DOHH2 (cell line): ENCODE results near the gene VAC14.

ENCODE experiments used
- CTCF ChIP-seq: fragments of 200-600 bp; sonication (generic); IDR thresholded peaks from one replicate; pipeline ENCODE4 v1.5.1; 2014; ENCODE audit warnings: antibody characterized with exemption, mild to moderate bottlenecking, low read depth, low read length; ENCODE audit not compliant: poor library complexity, severe bottlenecking
- EZH2phosphoT487 ChIP-seq: fragments of 200-600 bp; sonication (generic); IDR thresholded peaks from 2 replicates; pipeline ENCODE4 v1.6.1; 2017; ENCODE audit warnings: borderline replicate concordance, mild to moderate bottlenecking, antibody characterized with exemption, low read length, moderate library complexity, mixed read lengths

DNA sequence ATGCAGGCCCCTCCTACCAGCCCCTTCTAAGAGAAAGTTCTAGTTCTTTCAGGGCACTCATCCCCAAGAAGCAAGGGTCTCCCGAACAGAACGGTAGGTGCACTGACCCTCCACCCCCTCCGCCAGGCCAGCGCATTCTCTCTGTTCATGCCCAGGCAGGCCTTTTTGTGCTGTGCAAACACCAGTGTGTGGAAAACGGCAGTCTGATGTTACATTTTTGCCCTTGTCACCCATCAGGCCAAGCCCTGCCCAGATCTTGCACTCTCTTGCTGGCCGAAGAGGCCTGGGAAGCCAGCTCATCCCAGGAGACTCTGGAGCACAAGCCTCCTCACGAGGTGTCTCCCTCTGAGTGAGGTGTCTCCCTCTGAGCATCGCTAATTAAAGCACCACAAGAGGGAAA lies 99.0 kb downstream of the VAC14 start:
- TF ChIP-seq CTCF (no peak), EZH2phosphoT487 (no peak)
